Spleen (tissue), 7 donors: Measurements from ENCODE around the gene PHACTR1.

Experiments used
- POLR2A ChIP-seq, 3 donors: fragments of 450-650 bp; IDR thresholded peaks; one replicate each; pipeline ENCODE4 v1.5.1; 2017; ENCODE audit warnings: antibody characterized with exemption in 3 of 3, mild to moderate bottlenecking in 1 of 3
- POLR2AphosphoS5 ChIP-seq, 3 donors: sonication (generic); formaldehyde crosslinking; IDR thresholded peaks; one replicate each; pipeline ENCODE4 v1.5.1; 2017; ENCODE audit warnings: antibody characterized with exemption in 3 of 3
- TF ChIP-seq, protein P1 (sequence below), 11 experiments: fragments of 200-600 bp in 7 of 11; fragments of 450-650 bp in 4 of 11; sonication (generic) in 4 of 11; IDR thresholded peaks in 8 of 11; conservative IDR thresholded peaks in 3 of 11; 1 replicate in 7 of 11; 2 replicates in 4 of 11; pipeline versions ENCODE4 v1.4.0 to v1.8.0; 2016 to 2021; ENCODE audit warnings: antibody characterized with exemption in 11 of 11, inconsistent platforms in 4 of 11, mild to moderate bottlenecking in 1 of 11
- donor health status: DM: no; HTN: no; CAD: no; lungs with moderate emphysema.
- donor health status: DM: no; HTN: no; CAD: no.
- donor health status: DM: no; HTN: no; CAD: no.

DNA sequence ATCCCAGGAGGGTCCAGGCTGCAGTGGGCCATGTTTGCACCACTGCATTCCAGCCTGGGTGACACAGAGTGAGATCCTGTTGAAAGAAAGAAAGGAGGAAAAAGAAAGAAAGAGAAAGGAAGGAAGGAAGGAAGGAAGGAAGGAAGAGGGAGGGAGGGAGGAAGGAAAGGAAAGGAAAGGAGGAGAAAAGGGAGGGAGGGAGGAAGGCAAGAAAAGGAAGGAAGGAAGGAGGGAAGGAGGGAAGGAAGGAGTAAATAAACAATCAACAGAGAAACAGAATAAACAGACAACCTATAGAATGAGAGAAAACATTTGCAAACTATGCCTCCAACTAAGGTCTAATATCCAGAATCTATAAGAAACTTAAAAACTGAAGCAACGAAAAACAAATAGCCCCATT lies 11.6 kb upstream of the PHACTR1 start:
- TF ChIP-seq, protein P1, sequence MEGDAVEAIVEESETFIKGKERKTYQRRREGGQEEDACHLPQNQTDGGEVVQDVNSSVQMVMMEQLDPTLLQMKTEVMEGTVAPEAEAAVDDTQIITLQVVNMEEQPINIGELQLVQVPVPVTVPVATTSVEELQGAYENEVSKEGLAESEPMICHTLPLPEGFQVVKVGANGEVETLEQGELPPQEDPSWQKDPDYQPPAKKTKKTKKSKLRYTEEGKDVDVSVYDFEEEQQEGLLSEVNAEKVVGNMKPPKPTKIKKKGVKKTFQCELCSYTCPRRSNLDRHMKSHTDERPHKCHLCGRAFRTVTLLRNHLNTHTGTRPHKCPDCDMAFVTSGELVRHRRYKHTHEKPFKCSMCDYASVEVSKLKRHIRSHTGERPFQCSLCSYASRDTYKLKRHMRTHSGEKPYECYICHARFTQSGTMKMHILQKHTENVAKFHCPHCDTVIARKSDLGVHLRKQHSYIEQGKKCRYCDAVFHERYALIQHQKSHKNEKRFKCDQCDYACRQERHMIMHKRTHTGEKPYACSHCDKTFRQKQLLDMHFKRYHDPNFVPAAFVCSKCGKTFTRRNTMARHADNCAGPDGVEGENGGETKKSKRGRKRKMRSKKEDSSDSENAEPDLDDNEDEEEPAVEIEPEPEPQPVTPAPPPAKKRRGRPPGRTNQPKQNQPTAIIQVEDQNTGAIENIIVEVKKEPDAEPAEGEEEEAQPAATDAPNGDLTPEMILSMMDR (IDR thresholded peaks at IDR 0.05 in 8 of 11, conservative IDR thresholded peaks at IDR 0.05 in 3 of 11): no peak
- TF ChIP-seq POLR2AphosphoS5 (IDR thresholded peaks at IDR 0.05): no peak
- no peak for TF ChIP-seq POLR2A (IDR thresholded peaks at IDR 0.05)
